RWPE2 (cell line): ENCODE measurements around the gene SDHB.

Experiments
- ATAC-seq: fragments of 200-7000 bp; cut with Tn5 transposase; 3 replicates; pipeline ENCODE4 v1.9.1; 2021; ENCODE audit warnings: low read depth
- DNase-seq: peaks from one replicate; pipeline ENCODE4 v3.0.0-alpha.2; 2020; ENCODE audit warnings: low spot score
- H3K27ac ChIP-seq: fragments of 450-650 bp; 2 replicates; pipeline ENCODE4 v1.5.1; 2017; ENCODE audit warnings: mild to moderate bottlenecking; ENCODE audit not compliant: poor library complexity, severe bottlenecking
- H3K27me3 ChIP-seq: fragments of 250-450 bp; sonication (Bioruptor Pico); 2 replicates; pipeline ENCODE4 v1.5.1; 2021; ENCODE audit warnings: mild to moderate bottlenecking, moderate library complexity; ENCODE audit not compliant: insufficient read depth, poor library complexity, severe bottlenecking
- H3K36me3 ChIP-seq: fragments of 250-450 bp; sonication (Bioruptor Pico); 2 replicates; pipeline ENCODE4 v1.5.1; 2020; ENCODE audit warnings: low read depth, mild to moderate bottlenecking, moderate library complexity
- H3K4me1 ChIP-seq: fragments of 250-450 bp; sonication (Bioruptor Pico); 2 replicates; pipeline ENCODE4 v1.5.1; 2021; ENCODE audit warnings: mild to moderate bottlenecking, moderate library complexity; ENCODE audit not compliant: insufficient read depth, poor library complexity, severe bottlenecking
- H3K4me3 ChIP-seq: fragments of 250-450 bp; sonication (Bioruptor Pico); 2 replicates; pipeline ENCODE4 v1.5.1; 2021; ENCODE audit warnings: mild to moderate bottlenecking, moderate library complexity; ENCODE audit not compliant: severe bottlenecking
- H3K9me3 ChIP-seq: fragments of 250-450 bp; sonication (Bioruptor Pico); 2 replicates; pipeline ENCODE4 v1.5.1; 2021; ENCODE audit warnings: mild to moderate bottlenecking, moderate library complexity; ENCODE audit not compliant: severe bottlenecking
- CTCF ChIP-seq: fragments of 450-650 bp; IDR thresholded peaks from one replicate; pipeline ENCODE4 v1.5.1; 2017; ENCODE audit warnings: mild to moderate bottlenecking, moderate library complexity; ENCODE audit not compliant: poor library complexity, severe bottlenecking

The SDHB gene

GRCh38 chr1:17060306-17060749 lies 6.5 kb upstream of the SDHB start:
- no peaks in the 10 kb centered on the region; the same call in 1 of the 2 replicates for H3K36me3 ChIP-seq
- no peak for DNase-seq
- H3K27ac ChIP-seq = no peak overlapping the region
- peaks cover 6% of the 10 kb centered on the region for H3K9me3 ChIP-seq
- no peak overlapping the region for H3K4me3 ChIP-seq
- H3K27me3 ChIP-seq = no peaks in the 10 kb centered on the region
- no peak for TF ChIP-seq CTCF
- peaks cover 6% of the 10 kb centered on the region for H3K4me1 ChIP-seq
- no peak for ATAC-seq

GRCh38 chr1:17059391-17060305 lies 5.8 kb upstream of the SDHB start:
- Histone ChIP-seq H3K4me1 (peaks cover 6% of the 10 kb centered on the region), H3K27ac (no peak overlapping the region), H3K36me3 (no peaks in the 10 kb centered on the region; the same call in 1 of the 2 replicates), H3K9me3 (peaks cover 3% of the 10 kb centered on the region), H3K4me3 (no peak overlapping the region), H3K27me3 (no peaks in the 10 kb centered on the region)
- peak; percentile 78 for TF ChIP-seq CTCF
- peak; percentile 91 for ATAC-seq
- DNase-seq = no peak

- peaks cover 10% of the 10 kb centered on the region for H3K4me1 ChIP-seq
- no peak overlapping the region for H3K27ac ChIP-seq
- DNase-seq (no peak), ATAC-seq (no peak)
- peaks cover 11% of the 10 kb centered on the region for H3K36me3 ChIP-seq
- no peaks in the 10 kb centered on the region for H3K27me3 ChIP-seq
- no peak for TF ChIP-seq CTCF
- H3K9me3 ChIP-seq = no peaks in the 10 kb centered on the region
- H3K4me3 ChIP-seq = no peak overlapping the region
Measured at GRCh38 chr1:17056551-17056950, 2.7 kb upstream of the SDHB start.

- ATAC-seq (no peak), DNase-seq (no peak)
- no peak for TF ChIP-seq CTCF
- H3K9me3 ChIP-seq = no peaks in the 10 kb centered on the region
- peaks cover 10% of the 10 kb centered on the region for H3K4me1 ChIP-seq
- no peak overlapping the region for H3K4me3 ChIP-seq
- H3K27me3 ChIP-seq = no peaks in the 10 kb centered on the region
- no peak overlapping the region for H3K27ac ChIP-seq
- peaks cover 19% of the 10 kb centered on the region for H3K36me3 ChIP-seq
Measured at GRCh38 chr1:17055801-17056200, 2.0 kb upstream of the SDHB start.
